ENCODE measurements around the gene FCRLA.
"Not testable (repeated sequence)": the region's sequence is repeated elsewhere in the genome, so short reads cannot be mapped to it uniquely, and the experiment has no call there.

Gene FCRLA

GRCh38 chr1:161706113-161706481 lies 932 bp upstream of the FCRLA start:
- peak; percentile 90 for DNase-seq

GRCh38 chr1:161707503-161707902 lies 474 bp downstream of the FCRLA start:
- DNase-seq = no peak

- DNase-seq = no peak
Observed at GRCh38 chr1:161709373-161709772, 2.3 kb downstream of the FCRLA start.

DNA sequence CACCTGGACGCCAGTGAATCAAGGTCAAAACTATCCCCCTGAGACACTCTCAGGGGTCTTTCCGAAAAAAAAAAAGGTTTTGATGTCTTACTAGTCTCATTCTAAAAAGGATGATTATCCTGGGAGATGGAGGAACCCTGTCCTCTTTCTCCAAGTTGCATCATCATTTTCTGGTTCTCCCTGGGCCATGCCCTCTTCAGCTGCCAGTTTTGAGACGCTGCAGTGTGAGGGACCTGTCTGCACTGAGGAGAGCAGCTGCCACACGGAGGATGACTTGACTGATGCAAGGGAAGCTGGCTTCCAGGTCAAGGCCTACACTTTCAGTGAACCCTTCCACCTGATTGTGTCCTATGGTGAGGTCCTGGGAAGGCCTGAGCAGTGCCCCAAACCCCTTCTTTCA lies 3.5 kb downstream of the FCRLA start:
- DNase-seq = peak; percentile 61

- DNase-seq = no peak
Observed at GRCh38 chr1:161718559-161719324, 11.7 kb downstream of the FCRLA start.

- DNase-seq = no peak
Observed at GRCh38 chr1:161719325-161719611, 12.2 kb downstream of the FCRLA start.

- no peak for DNase-seq
Observed at GRCh38 chr1:161720422-161720821, 13.4 kb downstream of the FCRLA start.

DNA sequence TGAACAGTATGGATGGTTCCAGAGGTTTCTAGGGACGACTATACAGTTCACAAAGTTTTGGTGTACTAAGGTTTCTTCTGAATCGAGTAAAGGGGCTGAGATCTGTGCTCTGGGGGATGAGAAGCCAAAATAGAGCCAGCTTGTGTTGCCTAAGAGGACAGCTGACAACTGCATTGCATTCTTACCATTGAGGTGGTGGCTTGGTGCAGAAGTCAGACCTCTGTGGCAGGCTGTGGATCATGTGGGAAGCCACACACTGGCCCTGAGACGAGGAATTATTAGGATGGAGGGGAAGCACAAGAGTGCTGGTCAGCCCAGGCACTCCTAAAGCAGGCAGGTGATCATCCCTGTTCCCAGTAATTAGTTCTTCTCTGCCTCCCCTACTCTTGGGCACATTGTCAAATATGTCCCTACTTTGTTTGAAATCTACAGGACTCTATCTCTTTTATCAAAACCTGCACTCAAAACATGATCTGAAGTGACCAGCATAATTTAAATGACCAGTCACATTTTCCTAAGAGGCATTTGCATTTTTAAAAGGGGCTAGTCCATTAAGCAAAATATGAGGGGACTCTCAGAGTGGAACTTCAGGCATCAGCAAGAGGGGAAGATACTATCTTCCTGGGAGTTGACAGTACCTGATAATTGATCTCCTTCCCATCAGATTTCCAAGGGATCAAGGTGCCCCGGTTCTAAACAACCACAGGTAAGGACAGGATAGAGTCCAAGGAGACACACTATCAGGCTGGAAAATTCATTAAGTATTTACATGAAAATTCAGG lies 14.1 kb downstream of the FCRLA start, which contains the start of gene FCRLB:
Gene FCRLB, plus strand, starts transcription at position 589 of the 782 bp plus-strand sequence. CDS start 1,129 bp downstream, outside the sequence.
- no peak for DNase-seq

GRCh38 chr1:161721738-161722343 lies 14.8 kb downstream of the FCRLA start:
- DNase-seq = peak; percentile 92

GRCh38 chr1:161722406-161722805 lies 15.4 kb downstream of the FCRLA start:
- DNase-seq = no peak

DNA sequence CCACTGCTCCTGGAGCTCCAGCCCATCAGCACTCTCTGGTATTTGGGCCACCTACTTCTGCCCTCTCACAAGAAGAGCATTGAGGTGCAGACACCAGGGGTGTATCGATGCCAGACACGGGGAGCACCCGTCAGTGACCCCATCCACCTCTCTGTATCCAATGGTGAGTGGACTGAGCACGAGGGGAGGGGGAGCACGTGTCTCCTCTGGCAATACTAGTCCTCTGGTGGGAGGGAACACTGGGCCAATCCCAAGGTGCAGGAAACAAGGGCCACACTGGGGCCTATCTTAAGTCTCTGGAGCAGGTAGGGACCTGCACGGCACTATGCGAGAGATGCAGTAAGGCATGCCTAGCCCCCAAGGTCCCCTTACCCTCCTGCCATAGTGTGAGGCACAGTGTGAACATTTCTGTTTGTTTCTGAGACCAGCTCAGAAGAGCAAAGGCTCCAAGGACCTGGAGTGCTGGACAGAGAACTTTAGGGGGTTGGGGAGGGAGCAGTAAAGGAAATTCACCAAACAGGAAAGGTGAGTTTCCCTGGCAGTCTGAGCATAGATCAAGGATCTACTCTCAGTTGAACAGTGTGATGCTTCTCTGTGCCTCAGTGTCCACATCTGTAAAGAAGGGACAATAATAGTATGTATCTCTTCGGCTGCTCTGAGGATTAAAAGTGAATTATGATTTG lies 16.6 kb downstream of the FCRLA start:
- no peak for DNase-seq

DNA sequence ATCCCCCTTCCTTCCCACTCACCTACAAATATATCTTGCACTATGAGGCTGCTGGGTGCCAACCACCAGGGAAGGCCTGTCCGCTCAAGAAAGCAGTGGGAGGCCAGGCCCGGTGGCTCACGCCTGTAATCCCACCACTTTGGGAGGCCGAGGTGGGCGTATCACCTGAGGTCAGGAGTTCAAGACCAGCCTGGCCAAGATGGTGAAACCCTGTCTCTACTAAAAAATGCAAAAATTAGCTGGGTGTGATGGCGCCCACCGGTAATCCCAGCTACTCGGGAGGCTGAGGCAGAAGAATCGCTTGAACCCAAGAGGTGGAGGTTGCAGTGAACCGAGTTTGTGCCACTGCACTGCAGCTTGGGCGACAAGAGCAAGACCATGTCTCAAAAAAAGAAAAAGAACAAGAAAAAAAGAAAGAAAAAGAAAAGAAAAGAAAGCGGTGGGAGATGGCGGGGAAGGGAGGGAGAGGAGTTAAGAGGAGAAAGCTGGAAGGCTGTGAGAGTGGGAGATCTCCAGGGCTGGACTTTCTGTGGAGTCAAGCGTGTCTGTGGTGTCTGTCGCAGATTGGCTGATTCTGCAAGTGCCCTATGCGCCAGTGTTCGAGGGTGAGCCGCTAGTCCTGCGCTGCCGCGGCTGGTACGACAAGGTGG lies 18.4 kb downstream of the FCRLA start:
- not testable (repeated sequence) for DNase-seq

DNA sequence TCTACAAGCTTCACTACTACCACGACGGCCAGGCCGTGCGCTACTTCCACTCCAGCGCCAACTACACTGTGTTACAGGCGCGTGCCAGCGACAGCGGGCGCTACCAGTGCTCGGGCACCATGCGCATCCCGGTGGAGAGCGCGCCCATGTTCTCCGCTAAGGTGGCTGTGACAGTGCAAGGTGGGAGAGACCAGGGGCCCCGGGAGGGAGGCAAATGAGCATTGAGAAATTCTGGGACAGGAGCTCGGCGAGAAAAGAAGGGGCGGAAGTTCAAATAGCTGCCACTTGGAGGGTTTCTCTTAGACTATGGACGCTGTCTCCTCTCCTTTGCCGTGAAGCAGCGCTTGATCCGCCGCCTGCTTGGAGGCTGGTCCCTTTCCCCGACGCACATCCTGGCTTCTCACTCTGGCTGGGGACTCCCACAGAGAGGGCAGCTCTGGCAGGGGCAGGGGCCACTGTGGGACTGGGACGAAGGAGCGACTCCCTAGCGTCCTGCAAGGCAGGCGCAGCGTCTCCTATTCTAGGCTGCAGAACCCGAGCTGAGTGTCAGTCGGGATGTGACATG lies 19.0 kb downstream of the FCRLA start:
- peak; percentile 54 for DNase-seq

DNA sequence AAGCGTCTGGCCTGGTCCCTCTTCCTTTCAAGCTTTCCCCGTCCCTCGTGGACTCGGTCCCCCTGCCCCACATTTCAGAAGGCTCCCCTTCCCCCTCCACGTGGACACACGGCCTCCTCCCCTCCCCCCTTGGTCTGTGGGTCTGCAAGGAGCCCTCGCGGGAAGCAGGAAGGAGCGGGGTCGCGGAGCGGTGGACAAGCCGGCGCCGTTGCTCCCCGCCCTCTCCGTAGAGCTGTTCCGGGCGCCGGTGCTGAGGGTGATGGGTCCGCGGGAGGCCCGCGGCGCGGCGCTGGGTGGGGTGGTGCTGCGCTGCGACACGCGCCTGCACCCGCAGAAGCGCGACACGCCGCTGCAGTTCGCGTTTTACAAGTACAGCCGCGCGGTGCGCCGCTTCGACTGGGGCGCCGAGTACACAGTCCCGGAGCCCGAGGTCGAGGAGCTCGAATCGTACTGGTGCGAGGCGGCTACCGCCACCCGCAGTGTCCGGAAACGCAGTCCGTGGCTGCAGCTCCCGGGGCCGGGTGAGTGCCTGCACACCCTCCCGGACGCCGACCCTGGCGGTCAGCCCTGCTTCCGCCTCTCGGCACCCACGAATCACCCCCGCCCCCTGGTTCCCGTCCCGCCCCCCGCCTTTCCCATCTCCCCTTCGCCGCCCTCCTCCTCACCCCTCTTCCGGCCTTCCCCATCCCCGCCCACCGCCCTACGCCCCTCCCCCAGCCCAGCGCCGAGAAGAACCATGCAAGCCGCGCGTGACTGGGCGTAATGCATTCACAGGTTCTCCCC lies 19.6 kb downstream of the FCRLA start:
- peak; percentile 86 for DNase-seq

DNA sequence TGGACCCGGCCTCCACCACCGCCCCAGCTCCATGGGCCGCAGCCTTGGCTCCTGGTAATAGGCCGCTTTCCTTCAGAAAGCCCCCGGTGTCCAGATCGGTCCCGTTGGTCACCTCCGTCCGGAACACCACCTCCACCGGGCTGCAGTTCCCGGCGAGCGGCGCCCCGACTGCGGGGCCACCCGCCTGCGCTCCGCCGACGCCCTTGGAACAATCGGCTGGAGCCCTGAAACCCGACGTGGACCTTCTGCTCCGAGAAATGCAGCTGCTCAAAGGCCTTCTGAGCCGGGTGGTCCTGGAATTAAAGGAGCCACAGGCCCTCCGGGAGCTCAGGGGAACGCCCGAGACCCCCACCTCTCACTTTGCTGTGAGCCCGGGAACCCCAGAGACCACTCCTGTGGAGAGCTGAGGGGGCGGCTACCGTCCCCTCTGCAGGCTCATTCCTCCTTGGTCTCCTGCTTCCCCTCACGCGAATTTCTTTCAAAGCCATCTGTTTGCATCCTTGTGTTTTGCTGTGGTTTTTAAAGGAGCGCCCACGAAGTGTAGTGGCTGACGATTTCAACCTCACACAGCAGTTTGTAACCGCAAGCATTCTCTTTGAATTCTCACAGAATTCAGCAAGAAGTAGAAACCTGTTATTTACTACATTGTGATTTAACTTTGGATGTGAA lies 20.4 kb downstream of the FCRLA start:
- peak; percentile 80 for DNase-seq

DNA sequence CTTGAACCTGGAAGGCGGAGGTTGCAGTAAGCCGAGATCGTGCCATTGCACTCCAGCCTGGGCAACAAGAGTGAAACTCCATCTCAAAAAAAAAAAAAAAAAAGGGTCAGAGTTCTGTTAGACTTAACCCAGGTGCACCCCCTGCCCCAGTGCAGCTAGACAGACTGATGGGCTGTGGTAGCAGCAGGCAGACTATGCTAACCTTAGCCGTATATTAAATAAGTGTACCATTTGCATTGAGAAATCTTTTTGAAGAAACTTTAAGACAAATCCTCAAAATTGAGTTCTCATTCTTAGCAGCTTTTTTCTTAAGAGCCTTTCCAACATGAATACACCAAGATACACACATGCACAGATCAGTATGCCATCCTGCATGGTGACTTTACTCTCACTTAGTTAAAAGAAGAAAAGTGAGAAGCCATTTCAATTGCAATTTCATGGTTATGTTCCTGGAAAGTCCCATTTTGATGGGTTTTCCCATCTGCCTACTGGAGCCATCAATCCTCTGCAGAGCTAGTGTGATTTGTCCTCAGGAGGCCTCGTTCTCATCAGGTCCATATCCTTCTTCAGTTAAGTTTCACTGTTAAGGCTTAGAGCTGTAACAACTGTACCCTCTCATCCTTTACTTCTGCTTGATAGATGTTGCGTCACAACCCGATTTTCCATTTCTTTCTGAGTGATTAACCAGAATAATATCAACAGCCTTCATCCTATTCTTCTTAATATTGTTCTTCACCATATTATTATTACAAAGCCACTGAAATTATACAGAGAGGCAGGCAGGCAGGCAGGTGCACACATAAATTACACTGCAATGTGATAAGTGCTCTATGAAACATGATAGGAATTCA lies 21.6 kb downstream of the FCRLA start:
- no peak for DNase-seq

GRCh38 chr1:161730050-161730564 lies 23.1 kb downstream of the FCRLA start:
- peak; percentile 40 for DNase-seq

- no peak for DNase-seq
Observed at GRCh38 chr1:161731241-161731640, 24.2 kb downstream of the FCRLA start.

GRCh38 chr1:161731981-161732718 lies 25.1 kb downstream of the FCRLA start:
- DNase-seq = no peak

Data from fibroblast of skin of scalp (primary cell).